GM18499 (cell line): ENCODE data around the gene PLEKHG4B.
"Not testable (repeated sequence)": the region's sequence is repeated elsewhere in the genome, so short reads cannot be mapped to it uniquely, and the experiment has no call there.

Experiments
- ATAC-seq: cut with Tn5 transposase; IDR thresholded peaks from one replicate; pipeline ENCODE4 v1.9.1; 2021; ENCODE audit warnings: moderate number of reproducible peaks; ENCODE audit not compliant: insufficient read depth, unreplicated experiment

Gene PLEKHG4B

GRCh38 chr5:196350-196749, 104.4 kb downstream of the PLEKHG4B start:
- no peak for ATAC-seq

GRCh38 chr5:197031-197430, 105.1 kb downstream of the PLEKHG4B start:
- ATAC-seq, result not testable (repeated sequence)

- no peak for ATAC-seq
These were observed 106.0 kb downstream of the PLEKHG4B start for GRCh38 chr5:197892-198489.

- no peak for ATAC-seq
These were observed 106.7 kb downstream of the PLEKHG4B start for GRCh38 chr5:198516-199196.

GRCh38 chr5:199197-199949, 107.4 kb downstream of the PLEKHG4B start:
- ATAC-seq, result no peak

- ATAC-seq, result no peak
These were observed 108.1 kb downstream of the PLEKHG4B start for GRCh38 chr5:199950-200645.

GRCh38 chr5:200985-201384, 109.0 kb downstream of the PLEKHG4B start:
- no peak for ATAC-seq

GRCh38 chr5:201672-202071, 109.7 kb downstream of the PLEKHG4B start:
- no peak for ATAC-seq

- ATAC-seq, result no peak
These were observed 111.4 kb downstream of the PLEKHG4B start for GRCh38 chr5:203246-203930.

GRCh38 chr5:204001-204400, 112.0 kb downstream of the PLEKHG4B start:
- no peak for ATAC-seq

- ATAC-seq, result no peak
These were observed 112.5 kb downstream of the PLEKHG4B start for GRCh38 chr5:204462-204861.

- ATAC-seq, result no peak
These were observed 113.2 kb downstream of the PLEKHG4B start for GRCh38 chr5:204966-205670.

- ATAC-seq, result no peak
These were observed 114.4 kb downstream of the PLEKHG4B start for GRCh38 chr5:206406-206805.

GRCh38 chr5:206927-207536, 115.1 kb downstream of the PLEKHG4B start:
- ATAC-seq, result no peak

GRCh38 chr5:207599-207998, 115.6 kb downstream of the PLEKHG4B start:
- no peak for ATAC-seq

GRCh38 chr5:208449-209114, 116.6 kb downstream of the PLEKHG4B start:
- ATAC-seq, result no peak

- no peak for ATAC-seq
These were observed 121.9 kb downstream of the PLEKHG4B start for GRCh38 chr5:213803-214395.

- ATAC-seq, result not testable (repeated sequence)
These were observed 123.3 kb downstream of the PLEKHG4B start for GRCh38 chr5:215256-215655.
